HG02885 (cell line): ENCODE measurements around the gene TPT1.
"Not testable (repeated sequence)": the region's sequence is repeated elsewhere in the genome, so short reads cannot be mapped to it uniquely, and the experiment has no call there.

Experiments used
- ATAC-seq: cut with Tn5 transposase; IDR thresholded peaks from one replicate; pipeline ENCODE4 v1.9.1; 2021; ENCODE audit warnings: mild to moderate bottlenecking; ENCODE audit not compliant: unreplicated experiment, poor library complexity

TPT1 gene

DNA sequence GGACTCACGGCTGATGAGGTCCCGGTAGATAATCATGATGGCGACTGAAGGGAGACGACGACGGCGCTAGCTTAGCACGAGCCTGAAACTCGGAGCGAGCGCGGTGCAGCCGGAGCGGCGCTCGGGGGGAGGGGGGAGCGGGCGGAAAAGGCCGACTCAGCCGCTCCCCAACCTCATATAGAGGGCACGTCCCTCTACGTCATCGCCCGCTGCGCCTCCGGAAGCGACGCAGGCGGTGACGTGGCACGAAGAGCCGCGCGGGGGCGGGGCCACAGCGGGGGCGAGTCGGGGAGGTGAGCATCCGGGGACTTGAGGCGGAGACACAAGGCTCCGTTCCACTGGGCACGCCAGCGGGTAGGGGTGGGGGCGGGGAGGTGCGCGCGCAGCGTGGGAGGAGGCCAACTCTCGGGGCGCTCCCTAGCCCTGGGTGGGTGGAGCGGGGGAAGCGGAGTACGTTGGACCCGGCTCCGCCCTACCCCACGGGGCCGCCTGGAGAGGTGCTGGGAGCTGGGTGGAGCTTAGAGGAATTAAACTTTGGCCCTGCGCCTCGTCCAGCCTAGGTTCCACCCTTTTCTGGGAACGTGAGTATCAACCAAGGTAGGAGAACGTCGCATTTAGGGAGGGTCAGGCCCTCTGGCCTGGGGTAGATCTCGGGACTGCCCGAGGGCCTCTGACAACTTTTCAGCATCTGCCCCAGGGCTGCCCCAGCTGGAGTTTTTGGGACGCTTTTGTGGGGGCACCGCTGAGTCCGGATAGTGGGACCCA is at the start of gene TPT1:
TSS of gene TPT1 (minus strand) at position 150 of the 765 bp plus-strand sequence. CDS start at position 36, 114 bp downstream.
- ATAC-seq, result peak; percentile 88

DNA sequence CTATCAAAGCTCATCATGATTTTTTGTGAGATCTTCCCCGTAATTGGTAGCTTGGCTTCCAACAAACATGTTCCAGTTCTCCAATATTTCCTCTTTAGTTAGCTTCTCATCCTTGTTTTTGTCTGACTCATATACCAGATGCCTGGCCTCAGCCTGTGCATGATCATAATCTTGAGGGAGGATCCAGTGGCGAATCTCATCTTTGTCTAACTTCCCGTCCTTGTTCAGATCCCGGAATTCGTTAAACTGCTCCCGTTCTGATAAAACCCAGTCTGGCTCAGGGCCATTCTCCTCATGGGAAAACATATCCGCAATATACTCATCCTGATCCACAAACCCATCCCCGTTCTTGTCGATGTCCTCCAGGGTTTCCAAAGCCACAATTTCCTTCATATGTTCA is 49.4 kb upstream of the TPT1 start:
- ATAC-seq, result not testable (repeated sequence)

DNA sequence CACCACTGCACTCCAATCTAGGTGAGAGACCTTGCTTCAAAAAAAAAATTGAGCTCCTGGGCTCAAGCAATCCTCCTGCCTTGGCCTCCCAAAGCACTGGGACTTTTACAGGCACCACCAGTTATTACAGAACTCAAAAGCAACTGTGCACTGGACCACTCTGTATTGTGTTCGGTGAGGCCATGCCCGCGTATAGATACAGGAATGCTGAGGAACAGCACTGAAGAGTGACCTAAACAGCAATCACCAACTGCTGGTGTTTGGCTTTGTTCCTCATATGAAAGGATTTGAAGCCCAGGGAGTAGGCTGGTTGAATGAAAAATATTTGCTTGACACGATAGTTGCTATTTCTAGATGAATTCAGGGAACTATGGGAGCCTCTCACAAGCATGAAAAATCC is 47.7 kb upstream of the TPT1 start:
- ATAC-seq, result no peak

DNA sequence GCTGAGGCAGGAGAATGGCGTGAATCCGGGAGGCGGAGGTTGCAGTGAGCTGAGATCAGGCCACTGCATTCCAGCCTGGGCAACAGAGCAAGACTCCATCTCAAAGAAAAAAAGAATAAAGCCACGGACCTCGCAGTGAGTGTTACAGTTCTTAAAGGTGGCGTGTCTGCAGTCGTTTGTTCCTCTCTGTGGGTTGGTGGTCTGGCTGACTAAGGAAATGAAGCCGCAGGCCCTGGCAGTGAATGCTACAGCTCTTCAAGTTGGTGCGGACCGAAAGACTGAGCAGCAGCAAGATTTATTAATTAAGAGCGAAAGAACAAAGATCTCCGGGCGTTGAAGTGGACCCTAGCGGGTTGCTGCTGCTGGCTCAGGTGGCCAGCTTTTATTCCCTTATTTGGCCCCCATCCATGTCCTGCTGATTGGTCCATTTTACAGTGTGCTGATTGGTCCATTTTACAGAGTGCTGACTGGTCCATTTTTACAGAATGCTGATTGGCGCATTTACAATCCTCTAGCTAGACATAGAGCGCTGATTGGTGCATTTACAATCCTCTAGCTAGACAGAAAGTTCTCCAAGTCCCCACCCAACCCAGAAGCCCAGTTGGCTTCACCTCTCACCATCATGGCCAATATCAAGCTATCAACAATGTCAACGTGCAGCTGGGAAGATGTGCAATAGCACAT is 46.1 kb upstream of the TPT1 start:
- not testable (repeated sequence) for ATAC-seq

DNA sequence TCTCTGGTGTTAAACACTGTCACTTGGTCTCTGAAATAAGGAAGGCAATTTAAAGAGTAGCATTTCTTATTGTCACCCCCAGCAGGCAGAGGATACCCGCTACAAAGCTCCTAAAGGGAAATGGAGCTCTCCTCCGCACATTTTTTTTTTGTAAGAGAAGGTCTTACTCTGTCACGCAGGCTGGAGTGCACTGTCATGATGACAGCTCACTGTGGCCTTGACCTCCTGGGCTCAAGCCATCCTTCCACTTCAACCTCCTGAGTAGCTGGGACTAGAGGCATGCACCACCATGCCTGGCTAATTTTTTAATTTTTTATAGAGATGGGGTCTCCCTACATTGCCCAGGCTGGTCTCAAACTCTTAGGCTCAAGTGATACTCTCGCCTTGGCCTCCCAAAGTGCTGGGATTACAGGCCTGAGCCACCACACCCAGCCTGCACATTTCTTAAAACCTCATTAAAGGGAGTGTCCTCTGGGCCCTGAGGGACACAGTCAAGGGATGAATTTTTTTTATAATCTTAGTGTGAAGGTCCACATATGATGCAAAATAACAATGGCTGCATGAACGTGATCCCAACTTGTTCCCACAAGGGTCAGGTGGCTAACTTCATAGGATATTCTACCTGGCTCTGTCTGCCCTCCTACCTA is 45.0 kb upstream of the TPT1 start:
- ATAC-seq, result no peak

DNA sequence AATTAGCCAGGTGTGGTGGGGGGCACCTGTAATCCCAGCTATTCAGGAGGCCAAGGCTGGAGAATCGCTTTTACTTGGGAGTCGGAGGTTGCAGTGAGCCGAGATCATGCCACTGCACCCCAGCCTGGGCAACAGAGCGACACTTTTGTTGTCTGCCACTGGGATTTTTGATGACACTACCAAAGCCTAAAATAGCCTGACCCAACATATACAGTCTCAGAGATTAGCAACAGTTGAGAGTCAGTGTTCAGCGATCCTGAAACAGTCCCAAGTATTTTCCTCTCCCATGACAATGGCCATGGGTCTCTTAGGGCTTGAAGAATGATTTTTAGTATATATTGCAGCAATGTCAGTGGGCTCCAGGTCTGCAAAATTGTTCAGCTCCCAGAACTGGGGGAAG is 44.3 kb upstream of the TPT1 start:
- ATAC-seq, result no peak

DNA sequence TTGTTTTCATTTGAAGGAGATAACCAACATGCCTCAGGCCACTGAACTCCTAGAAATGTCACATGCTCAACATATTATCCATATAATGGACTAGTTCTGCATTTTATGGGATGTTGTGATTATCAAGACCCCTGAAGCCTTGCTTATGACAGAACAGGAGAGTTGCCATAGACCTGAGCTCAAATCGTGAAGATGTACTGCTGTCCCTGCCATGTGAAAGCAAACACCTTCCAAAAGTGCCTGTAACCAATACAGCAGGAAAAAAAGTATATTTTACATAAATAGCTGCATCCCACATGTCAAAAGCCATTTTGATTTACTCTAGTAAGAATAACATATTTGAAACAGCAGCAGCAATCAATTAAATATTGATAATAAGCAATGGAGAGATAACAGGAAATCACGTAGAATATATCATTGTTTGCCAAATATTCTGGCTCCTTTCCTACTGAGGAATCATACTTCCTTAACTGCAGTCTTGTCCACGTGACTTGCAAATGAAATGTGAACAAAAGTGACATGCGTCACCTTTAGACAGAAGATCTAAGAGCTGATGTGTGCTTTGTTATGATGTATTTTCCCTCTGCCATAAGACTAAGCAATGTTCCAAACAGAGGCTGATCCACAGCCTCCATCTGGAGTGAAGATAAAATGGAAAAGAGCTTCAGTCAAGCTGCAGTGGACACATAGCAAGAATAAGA is 43.6 kb upstream of the TPT1 start:
- no peak for ATAC-seq

DNA sequence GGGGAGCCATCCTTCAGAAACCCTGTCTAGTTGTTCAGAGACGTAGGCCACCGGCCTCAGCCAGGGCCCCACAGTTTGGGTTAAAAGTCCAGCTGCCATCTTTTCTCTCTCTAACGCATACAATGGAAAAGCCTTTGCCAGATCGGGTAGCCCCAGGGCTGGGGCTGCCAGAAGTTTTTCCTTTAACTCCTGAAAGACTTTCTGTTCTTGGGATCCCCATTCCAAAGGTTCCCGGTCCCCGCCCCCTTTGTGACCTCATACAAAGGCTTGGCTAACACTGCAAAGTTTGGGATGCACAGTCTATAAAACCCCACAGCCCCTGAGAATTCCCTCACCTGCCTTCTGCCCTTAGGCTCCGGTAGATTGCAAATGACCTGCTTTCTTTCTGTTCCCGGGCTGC is 41.8 kb upstream of the TPT1 start:
- ATAC-seq, result not testable (repeated sequence)

DNA sequence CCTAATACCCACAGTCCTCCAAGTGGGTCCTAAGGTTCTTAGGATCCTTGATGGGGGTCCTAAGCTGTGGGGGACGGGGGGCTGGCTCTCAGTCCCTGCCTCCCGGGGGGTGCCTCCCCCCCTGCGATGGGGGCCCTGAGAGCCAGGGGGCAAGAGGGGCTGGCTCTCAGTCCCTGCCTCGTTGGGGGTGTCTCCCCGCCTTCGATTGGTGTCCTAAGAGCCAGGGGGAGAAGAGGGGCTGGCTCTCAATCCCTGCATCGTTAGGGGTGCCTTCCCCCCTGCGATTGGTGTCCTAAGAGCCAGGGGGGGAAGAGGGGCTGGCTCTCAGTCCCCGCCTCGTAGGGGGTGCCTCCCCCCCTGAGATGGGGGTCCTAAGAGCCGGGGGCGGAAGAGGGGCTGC is 40.2 kb upstream of the TPT1 start:
- no peak for ATAC-seq

DNA sequence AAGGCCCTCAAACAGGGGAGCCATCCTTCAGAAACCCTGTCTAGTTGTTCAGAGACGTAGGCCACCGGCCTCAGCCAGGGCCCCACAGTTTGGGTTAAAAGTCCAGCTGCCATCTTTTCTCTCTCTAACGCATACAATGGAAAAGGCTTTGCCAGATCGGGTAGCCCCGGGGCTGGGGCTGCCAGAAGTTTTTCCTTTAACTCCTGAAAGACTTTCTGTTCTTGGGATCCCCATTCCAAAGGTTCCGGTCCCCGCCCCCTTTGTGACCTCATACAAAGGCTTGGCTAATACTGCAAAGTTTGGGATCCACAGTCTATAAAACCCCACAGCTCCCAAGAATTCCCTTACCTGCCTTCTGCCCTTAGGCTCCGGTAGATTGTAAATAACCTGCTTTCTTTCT is 39.7 kb upstream of the TPT1 start:
- ATAC-seq, result not testable (repeated sequence)

DNA sequence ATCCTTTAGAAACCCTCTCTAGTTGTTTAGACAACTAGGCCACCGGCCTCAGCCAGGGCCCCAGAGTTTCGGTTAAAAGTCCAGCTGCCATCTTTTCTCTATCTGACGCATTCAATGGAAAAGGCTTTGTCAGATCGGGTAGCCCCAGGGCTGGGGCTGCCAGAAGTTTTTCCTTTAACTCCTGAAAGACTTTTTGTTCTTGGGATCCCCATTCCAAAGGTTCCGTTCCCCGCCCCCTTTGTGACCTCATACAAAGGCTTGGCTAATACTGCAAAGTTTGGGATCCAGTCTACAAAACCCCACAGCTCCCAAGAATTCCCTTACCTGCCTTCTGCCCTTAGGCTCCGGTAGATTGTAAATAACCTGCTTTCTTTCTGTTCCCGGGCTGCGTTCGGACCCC is 38.5 kb upstream of the TPT1 start:
- not testable (repeated sequence) for ATAC-seq

DNA sequence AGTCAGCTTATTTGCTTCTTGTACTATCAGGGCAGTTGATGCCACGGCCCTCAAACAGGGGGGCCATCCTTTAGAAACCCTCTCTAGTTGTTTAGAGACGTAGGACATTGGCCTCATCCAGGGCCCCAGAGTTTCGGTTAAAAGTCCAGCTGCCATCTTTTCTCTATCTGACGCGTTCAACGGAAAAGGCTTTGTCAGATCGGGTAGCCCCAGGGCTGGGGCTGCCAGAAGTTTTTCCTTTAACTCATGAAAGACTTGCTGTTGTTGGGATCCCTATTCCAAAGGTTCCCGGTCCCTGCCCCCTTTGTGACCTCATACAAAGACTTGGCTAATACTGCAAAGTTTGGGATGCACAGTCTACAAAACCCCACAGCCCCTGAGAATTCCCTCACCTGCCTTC is 37.8 kb upstream of the TPT1 start:
- not testable (repeated sequence) for ATAC-seq

DNA sequence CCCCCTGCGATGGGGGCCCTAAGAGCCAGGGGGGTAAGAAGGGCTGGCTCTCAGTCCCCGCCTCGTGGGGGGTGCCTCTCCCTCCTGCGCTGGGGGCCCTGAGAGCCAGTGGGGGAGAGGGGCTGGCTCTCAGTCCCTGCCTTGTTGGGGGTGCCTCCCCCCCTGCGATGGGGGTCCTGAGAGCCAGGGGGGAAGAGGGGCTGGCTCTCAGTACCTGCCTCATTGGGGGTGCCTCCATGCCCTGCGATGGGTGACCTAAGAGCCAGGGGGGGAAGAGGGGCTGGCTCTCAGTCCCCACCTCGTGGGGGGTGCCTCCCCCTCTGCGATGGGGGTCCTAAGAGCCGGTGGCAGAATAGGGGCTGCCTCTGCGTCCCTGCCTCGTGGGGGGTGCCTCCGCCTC is 36.3 kb upstream of the TPT1 start:
- ATAC-seq, result not testable (repeated sequence)

DNA sequence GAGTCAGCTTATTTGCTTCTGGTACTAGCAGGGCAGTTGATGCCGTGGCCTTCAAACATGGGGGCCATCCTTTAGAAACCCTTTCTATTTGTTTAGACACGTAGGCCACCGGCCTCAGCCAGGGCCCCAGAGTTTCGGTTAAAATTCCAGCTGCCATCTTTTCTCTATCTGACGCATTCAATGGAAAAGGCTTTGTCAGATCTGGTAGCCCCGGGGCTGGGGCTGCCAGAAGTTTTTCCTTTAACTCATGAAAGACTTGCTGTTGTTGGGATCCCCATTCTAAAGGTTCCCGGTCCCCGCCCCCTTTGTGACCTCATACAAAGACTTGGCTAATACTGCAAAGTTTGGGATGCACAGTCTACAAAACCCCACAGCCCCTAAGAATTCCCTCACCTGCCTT is 35.7 kb upstream of the TPT1 start:
- not testable (repeated sequence) for ATAC-seq

DNA sequence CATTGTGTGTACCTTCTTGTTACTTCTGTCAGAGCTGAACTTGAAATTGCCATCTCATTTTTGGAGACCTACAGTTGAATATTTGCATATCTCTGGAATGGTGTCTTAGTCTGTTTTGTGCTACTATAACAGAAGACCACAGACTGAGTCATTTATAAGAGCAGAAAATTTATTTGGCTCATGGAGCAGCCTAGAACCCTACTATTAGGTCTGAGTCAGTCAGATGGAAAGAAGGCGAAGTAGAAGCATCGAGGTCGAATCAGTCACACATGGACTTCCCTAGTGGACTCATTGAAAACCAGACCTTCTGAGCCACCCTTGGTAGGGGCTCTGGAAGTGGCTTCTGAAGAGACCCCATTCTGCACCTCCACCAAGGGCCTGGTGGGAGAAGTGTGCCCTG is 33.9 kb upstream of the TPT1 start:
- no peak for ATAC-seq

DNA sequence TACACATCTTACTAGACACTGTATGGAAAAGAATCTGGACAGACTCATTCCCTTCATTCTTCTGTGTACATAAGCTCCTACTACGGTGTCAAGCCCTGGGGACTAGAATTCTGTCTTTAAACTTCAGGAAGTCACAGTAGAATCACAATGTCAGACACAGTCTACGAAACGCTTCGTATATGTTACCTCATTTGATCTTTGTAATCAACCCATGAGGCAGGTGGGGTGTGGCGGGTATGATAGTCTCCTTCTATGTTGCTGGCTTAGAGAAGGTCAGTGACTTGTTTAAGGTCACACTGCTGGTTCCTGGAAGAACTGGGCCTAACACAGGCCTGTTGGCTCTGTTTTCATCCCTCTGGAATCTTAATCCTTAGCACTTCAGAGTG is 32.2 kb upstream of the TPT1 start:
- no peak for ATAC-seq

DNA sequence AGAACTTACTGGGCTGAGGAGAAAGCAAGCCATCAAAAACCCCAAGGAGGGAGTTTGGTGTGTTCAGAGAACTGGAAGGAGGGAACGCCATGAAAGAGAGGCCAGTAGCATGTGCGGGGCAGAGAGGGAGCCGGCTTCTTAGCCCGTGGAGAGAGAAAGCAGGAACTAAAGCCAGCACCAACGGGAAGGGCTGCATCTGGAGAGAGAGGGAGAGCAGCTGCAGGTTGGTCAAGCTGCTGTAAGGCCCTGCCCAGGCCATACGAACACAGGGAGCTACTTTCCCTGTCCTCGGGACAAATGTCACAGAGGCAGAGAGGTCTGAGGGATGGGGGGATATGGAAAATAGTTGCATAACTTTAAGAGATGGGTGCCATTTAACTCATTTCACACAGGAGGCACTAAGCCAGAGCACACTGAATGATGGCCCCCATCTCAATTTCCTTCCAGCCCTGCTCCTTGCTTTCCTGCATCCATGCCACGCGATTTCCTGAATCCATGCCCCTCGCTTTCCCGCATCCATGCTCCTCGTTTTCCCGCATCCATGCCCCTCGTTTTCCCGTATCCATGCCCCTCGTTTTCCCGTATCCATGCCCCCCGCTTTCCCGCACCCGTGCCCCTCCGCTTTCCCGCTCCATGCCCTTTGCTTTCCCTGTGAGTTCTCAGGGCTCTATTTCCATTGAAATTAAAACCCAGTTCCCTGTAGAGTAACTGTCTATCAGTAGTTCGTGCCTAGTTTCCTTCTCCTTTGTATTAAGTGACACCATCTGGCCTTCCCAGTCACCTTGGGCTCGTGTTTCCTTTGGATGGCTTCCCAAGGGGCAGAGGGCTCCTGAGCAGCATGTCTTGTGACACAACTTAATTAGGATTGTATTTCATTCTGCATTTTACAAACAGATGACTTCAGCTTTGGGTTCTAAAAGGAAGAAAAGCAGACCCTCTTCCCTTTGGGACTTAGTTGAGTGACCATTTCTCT is 31.5 kb upstream of the TPT1 start:
- no peak for ATAC-seq

DNA sequence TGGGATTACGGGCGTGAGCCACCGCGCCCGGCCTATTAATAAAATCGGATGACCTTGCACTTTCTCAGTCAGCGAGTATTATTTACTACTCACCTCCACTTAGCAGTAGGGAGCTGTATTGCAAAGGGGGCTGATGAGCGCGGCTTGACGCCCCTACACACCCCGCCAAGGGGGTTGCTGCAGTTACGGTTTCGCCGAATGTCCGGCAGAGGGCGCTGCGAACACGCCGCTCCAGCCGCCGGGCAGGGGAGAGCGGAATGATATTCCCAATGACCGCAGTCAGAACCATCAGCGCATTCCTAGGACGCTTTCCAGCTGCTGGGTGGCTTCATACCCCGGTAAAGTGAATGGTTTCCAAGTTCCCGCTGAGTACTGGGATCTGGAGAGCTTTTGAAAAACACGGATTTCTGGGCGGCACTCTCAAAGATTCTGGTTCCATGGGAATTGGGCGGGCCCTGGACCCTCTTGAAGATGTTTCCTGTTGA is 30.0 kb upstream of the TPT1 start:
- ATAC-seq, result no peak

DNA sequence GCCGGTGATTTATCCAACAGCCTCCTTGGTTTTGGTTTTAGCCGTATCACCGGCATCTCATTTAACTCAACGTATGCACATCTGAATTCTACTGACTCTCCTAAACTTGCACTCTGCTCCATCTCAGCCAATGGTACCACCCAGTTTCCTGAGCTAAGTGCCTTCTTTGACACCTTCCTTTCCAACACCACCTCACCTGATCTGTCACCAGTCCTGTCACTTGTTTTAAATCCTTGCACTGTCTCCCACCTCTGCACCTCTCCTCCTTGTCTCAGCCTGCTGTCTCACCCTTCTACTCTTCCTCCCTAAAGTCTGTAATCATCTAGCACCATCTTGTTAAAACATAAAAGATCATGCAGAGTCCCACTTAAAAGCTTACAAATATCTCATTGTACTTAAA is 28.1 kb upstream of the TPT1 start:
- ATAC-seq, result no peak

DNA sequence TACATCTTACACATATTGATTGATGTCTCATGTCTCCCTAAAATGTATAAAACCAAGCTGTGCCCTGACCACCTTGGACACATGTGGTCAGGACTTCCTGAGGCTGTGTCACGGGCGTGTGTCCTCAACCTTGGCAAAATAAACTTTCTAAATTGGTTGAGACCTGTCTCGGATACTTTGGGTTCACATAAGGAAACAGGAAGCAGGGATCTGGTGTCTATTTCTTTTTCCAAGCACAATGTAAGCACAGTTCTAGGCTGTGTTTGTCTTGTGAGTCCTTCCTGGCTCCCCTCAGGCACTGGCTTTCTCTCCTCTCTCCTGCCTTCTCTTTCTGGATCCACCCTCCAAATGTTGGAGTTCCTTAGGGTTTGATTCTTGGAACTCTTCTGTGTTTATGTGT is 27.6 kb upstream of the TPT1 start:
- no peak for ATAC-seq
